Right lung (tissue), 5 donors: ENCODE data around the gene NEXN. TPM values are rescaled to one million over a fixed set of nuclear protein-coding genes. Genes with fewer than 3 reads are reported as not detected.
"Not testable (repeated sequence)": the region's sequence is repeated elsewhere in the genome, so short reads cannot be mapped to it uniquely, and the experiment has no call there.

ENCODE experiments used
- DNase-seq, 2 donors: peaks; one replicate each; pipeline ENCODE4 v3.0.0-alpha.2; 2013
- polyA plus RNA-seq, 5 donors: library from polyadenylated mRNA; unstranded; fragments of 120-200 nt; gene quantifications; one replicate each; pipeline versions ENCODE4 v1.2.1 to v1.2.3, GENCODE V29; 2013; ENCODE audit warnings: inconsistent platforms in 1 of 5, low replicate concordance in 1 of 5; ENCODE audit not compliant: insufficient read length in 5 of 5, insufficient read depth in 1 of 5

The NEXN gene
- polyA plus RNA-seq, 5 donors: 27.9 to 43.2 (median 38.0) TPM

GRCh38 chr1:77900687-77901293 lies 12.4 kb downstream of the NEXN start:
- DNase-seq: peak; percentile 30 to 40

- DNase-seq: no peak
Observed at GRCh38 chr1:77905603-77906002, 17.2 kb downstream of the NEXN start.

- no peak for DNase-seq
Observed at GRCh38 chr1:77906019-77906545, 17.7 kb downstream of the NEXN start.

- no peak for DNase-seq
Observed at GRCh38 chr1:77906624-77907023, 18.2 kb downstream of the NEXN start.

- DNase-seq: no peak
Observed at GRCh38 chr1:77910116-77910515, 21.7 kb downstream of the NEXN start.

- DNase-seq: not testable (repeated sequence)
Observed at GRCh38 chr1:77918918-77919317, 30.5 kb downstream of the NEXN start.

GRCh38 chr1:77925518-77925917 lies 37.1 kb downstream of the NEXN start:
- no peak for DNase-seq

- no peak for DNase-seq
Observed at GRCh38 chr1:77925956-77926355, 37.5 kb downstream of the NEXN start.

GRCh38 chr1:77926561-77927357 lies 38.3 kb downstream of the NEXN start:
- DNase-seq: no peak

- DNase-seq: no peak
Observed at GRCh38 chr1:77927414-77927813, 39.0 kb downstream of the NEXN start.

- no peak for DNase-seq
Observed at GRCh38 chr1:77929806-77930205, 41.4 kb downstream of the NEXN start.

- no peak for DNase-seq
Observed at GRCh38 chr1:77938651-77939050, 50.2 kb downstream of the NEXN start.

- no peak for DNase-seq
Observed at GRCh38 chr1:77940921-77941570, 52.6 kb downstream of the NEXN start.

GRCh38 chr1:77942400-77943140 lies 54.1 kb downstream of the NEXN start:
- no peak for DNase-seq

GRCh38 chr1:77945345-77945744 lies 56.9 kb downstream of the NEXN start:
- DNase-seq: no peak

GRCh38 chr1:77948841-77949424 lies 60.5 kb downstream of the NEXN start:
- no peak for DNase-seq

- DNase-seq: no peak
Observed at GRCh38 chr1:77950873-77951272, 62.4 kb downstream of the NEXN start.

GRCh38 chr1:77951328-77951727 lies 62.9 kb downstream of the NEXN start:
- DNase-seq: no peak

GRCh38 chr1:77953907-77954306 lies 65.5 kb downstream of the NEXN start:
- DNase-seq: no peak

GRCh38 chr1:77954521-77954920 lies 66.1 kb downstream of the NEXN start:
- no peak for DNase-seq

GRCh38 chr1:77955709-77956108 lies 67.3 kb downstream of the NEXN start:
- no peak for DNase-seq

GRCh38 chr1:77956464-77956863 lies 68.0 kb downstream of the NEXN start:
- DNase-seq: no peak
